Stimulated activated CD4-positive, alpha-beta T cell treated with anti-CD3 and anti-CD28 coated beads, Interleukin-12 subunit alpha, Interleukin-12 subunit beta, amount 100 ng/mL, for 48 hours (primary cell): ENCODE results near the gene CSNK1D.
"Not testable (repeated sequence)": the region's sequence is repeated elsewhere in the genome, so short reads cannot be mapped to it uniquely, and the experiment has no call there.

Source experiments
- DNase-seq, 3 donors: peaks; one replicate each; pipeline ENCODE4 v3.0.0-alpha.2; 2020; ENCODE audit warnings: low read depth in 2 of 3, low spot score in 1 of 3

The CSNK1D gene

DNA sequence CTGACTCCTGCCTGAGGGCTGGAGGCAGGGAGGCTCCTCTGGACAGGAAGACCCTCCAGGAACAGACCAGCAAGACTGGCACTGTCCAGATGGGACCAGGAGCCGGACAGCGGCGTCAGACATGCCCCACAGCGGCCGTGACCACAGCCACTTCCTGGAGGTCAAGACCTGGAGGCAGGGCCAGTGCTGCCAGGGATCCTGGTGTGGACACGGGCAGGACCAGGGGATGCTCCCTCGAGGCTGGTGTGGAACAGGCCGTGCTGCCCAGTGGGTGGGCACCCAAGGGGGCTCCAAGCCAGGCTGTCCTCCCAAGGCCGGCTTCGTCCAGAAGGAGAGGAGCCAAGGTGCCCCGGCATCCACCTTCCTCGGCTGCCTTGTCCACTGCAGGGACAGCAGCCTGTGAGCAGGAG is 56.4 kb downstream of the CSNK1D start:
- DNase-seq: no peak

DNA sequence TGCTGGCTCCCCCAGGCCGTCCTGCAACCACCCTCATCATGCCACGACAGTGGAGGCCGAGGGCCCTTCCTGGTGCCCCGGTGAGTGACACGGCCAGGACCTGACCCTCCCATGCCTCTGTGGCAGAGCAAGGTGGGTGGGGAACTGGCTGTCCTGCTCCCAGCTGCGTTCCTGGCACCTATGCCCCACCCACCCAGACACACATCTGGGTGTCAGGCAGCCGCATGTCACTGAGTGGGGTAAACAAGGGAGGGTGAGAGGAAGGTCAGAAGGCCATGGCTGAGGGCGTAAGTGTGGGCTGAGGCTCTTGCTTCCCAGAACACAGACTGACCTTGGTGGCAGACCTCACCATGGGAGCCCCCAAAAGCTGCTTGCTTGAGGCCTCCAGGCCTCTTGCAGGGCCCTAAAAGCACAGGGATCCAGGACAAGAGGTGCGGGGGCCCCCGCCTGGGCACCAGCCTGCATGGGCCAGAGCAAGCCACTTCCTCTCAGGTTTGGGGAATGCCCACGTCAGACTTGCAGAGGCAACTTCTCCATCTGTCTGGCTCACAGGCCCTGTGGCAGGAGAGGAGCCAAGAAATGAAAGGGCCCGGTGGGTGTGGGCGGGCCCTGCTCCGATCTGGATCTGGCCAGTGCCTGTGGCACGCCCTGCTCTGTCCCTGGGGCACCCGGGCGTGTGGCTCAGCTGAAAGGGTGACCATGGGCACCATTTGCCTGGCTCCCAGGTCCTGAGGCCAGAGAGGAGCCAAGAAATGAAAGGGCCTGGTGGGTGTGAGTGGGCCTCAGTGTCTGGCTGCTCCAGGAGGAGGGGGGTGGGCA is 57.0 kb downstream of the CSNK1D start:
- DNase-seq: no peak

DNA sequence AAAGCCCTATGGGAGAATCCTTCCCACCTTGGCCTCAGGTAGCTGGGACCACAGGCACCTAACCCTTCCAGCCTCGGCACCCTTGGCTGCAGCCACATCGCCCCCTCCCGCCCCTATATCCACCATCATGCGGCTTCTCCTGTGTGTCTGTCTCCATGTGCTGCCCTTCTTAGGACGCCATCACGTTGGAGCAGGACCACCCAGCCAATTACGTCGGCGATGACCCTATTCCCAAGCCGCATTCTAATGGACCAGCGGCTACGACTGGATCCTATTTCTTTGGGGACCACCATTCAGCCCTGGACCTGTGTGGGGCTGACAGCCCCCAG is 57.6 kb downstream of the CSNK1D start:
- no peak for DNase-seq

DNA sequence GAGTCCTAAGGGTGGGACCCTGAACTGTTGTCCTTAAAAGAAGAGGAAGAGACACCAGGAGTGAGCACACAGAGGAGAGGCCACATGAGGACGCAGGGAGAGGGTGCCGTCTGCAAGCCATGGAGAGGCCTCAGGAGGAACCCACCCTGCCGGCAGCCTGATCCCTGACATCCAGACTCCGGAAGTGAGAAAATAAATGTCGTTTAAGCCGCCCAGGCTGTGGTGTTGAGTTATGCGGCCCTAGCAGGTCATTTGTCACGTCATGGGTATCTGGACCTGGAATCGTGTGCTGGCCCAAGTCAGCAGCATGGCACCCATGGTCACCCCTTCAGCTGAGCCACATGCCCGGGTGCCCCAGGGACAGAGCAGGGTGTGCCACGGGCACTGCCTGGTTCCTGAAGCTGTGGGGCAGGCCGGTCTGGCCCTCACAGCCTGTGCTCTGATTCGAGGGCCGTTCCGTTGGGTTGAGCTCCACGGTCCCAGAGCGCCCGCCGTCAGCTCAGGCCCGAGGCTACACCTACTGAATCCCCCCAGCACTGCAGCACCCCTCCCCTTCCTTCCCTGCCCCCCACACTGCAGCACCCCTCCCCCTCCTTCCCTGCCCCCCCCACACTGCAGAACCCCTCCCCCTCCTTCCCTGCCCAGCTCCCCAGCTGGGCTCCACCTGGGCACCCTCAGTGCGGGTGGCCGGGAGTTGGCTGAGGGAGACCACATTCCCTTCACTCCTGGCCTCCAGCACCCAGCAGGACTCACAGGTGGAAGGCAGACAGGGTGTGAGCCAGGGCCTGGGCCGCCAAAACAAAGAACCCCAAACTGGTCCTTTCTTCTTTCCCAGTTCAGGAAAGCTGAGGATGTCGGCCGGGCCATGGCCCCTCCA is 58.2 kb downstream of the CSNK1D start:
- DNase-seq: no peak

DNA sequence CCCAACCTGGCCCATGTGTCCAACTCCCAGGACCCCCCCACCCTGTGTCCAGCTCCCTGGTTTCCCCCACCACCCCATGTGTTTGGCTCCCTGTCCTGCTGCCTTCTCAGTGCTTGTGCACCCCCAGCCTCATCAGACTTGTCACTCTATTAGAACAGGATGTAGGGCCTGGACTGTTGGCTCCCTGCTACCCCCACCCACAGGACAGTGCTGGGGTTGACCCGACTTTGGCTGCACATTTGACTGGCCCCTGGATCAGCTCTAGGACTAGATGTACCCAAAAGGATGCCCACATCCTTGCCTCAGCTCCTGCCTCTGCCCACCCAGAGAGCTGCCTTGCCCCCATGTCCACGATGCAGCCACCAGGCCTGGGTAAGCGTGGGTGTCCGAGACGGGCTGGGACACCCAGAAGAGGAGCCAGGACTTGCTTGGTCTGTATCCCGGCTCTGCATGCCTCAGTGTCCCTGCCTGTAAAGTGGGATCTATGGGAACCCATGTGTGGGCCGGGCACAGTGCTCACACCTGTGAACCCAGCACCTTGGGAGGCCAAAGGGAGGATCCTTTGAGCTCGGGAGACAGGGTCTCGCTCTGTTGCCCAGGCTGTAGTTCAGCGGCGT is 59.4 kb downstream of the CSNK1D start:
- no peak for DNase-seq

DNA sequence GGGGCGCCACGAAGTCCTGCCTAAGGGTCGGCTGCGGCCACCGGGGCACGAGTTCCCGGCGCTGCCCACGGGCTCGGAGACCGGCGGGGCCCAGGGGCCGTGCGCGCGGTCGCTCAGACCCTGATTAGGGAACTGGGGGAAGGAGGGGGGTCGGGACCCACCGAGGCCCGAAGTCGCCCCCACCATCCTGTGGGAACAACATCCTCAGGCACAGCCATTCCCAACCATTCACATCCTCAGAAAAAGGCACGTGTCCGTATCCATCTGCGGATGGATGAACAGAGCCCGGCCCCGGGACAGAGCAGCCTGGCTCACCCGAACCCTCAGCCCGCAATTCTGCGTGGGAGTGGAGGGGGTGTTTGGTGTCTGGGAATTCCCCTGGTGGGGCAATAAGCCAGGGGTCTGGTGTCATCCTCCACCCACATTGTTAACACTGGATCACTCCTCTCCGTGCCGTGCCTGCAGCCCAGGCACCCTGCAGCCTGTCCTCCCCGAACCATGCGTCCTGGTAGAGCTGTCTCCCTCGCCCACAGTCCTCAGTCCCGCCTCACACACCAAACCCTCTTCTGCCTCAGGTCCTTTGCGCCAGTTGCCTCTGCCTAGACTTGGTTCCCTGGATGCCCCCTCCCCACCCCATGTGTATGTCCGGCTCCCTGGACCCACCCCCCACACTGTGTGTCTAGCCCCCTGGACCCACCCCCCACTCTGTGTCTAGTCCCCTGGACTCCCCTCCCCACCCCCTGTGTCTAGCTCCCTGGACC is 60.1 kb downstream of the CSNK1D start:
- no peak for DNase-seq

DNA sequence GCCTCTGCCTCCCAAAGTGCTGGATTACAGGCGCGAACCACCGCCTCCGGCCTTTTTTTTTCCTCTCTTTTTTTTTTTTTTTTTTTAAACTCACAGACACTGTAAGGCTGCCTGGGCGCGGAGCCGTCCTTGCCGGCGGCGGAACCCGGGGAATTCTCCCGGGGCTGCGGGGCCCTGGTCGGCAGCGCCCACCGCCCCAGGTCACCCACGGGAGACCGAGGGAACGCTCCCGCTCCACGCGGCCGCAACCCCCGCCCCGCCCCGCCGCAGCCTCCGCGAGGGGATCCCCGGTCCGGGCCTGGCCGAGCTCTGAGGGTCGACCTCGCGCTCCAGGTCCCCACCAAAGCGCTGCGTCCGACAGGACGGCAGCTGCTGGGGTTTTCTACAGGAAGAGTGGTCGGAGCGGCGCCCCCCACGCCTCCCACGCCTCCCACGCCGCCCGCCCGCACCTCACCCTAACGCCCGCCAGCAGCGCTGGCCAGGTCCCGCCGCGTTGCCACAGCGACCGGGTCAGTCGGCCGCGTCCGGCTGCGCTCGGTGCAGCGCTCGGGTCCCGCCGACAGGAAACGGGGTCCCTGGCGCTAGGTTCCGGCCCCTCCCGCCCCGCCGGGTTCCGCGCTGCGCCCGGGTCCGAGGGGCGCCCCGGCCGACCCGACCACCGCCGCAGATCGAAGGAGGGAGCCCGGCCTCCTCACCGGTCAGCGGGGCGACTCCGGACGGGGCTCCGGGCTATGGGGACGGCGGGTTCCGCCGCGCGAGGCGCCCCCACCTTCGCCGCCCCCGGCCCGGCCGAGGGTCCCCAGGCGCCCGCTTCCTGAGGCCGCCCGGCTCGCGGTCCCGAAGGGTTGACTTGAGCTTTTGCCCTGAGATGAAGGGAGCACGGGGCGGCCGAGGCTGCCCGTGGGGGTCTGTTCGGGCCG is 60.9 kb downstream of the CSNK1D start, which contains the start of gene CCDC57:
Gene CCDC57 (minus strand): TSS at position 512 of the 920 bp plus-strand sequence. CDS start 10,898 bp downstream, outside the sequence.
- DNase-seq: peak in 2 of 3 donors; percentile 58 to 76

DNA sequence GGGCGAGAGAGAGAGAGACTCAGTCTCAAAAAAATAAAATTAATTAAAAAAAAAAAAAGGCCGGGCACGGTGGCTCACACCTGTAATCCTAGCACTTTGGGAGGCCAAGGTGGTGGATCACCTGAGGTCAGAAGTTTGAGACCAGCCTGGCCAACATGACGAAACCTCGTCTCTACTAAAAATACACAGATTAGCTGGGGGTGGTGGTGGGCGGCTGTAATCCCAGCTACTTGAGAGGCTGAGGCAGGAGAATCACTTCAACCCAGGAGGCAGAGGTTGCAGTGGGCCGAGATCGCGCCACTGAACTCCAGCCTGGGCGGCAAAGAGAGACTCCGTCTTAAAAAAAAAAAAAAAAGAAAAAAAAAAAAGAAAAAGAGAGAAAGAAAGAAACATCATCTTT is 62.8 kb downstream of the CSNK1D start:
- not testable (repeated sequence) for DNase-seq

DNA sequence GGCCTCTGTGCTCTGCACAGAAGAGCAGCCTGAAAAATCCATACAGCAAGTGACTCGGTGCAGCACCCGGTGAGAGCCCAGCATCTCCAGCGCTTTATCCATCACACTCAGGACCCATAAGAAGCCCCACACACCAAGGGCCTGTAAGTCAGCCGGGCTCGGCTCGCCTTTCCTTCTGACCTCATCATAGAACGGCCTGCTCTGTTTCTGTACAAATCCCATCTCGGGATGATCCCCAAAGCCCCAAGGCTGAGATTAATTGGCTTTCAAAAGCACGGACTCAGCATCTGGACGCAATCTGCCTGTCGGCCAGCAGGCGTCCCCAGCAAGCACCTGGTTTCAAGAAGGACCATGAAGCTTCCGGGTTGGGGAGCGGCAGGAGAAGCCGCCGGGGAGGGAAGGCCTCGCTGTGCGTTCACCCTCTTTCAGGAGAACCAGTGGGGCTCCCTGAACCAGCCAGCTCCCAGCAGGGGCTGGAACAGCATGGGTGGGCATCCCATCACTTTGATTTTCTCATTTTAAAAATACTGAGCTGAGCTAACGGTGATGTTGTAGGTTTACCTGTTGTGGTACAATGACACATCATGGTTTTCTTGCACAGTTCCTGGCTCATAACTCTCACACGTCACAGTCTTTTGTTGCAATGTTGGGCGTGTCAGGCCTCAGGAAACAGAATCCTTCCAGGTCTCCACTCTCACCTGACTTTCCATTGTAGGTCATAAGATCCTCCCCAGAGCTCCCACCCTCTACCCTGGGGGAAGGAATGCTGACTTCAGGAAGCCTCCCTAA is 67.6 kb downstream of the CSNK1D start:
- peak in 2 of 3 donors; percentile 67 to 75 for DNase-seq

DNA sequence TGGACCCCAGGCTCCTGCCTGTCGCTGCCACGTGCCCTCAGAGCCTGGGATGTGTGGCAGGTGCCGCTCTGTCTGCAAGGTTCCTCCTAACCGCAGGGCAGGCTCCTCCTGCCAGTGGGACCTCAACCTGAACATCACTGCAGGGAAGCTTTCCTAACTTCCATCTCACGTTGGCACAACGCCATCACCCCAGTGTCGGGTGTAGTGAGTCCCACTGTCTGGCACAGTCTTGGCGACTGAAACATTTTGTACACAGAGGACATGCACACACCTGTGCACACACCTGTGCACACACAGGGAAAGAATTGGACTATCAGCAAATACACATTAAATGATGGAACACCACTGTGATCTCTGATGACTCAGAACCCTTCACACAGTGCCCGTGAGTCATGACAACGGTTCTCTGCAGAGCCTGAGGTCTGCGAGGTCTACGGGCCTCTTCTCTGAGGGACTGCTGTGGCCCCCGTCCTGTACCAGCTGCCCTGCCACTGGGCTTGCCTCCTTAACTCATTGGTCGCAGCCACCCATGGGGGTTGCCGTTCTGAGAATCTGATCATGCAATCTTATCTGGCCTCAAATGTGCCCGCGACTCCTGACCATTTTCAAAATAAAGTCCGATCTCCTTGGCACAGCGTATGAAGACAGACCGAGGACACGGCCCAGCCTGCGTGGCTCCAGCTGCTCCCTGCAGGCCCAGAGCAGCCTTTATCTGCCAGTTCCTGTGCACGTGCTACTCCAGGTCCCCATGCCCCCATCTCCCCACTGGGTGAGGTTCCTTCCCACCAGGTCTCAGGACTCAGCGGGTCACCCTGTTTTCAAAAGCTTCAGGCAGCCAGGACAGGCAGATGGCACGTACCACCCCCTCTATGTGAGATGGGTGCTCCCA is 68.4 kb downstream of the CSNK1D start:
- DNase-seq: no peak

DNA sequence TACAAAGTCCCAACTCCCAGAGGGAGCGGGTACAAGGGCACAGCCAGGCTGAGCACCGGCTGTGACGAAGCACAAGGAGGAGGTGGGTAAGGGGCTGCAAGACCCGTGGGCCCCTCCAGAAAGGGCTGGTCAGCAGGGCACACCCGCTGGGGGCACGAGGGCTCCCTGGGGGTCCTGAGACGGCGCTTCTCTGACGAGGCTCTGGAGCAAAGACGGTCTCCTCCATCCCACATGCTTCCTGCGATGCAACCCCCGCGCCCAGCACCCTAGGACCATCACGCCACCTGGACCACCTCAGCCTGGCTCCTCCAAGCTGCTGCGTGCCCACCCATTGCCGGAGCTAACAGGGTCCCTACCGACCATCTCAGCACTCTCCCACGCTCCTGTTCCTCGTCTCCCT is 69.6 kb downstream of the CSNK1D start:
- DNase-seq: no peak

DNA sequence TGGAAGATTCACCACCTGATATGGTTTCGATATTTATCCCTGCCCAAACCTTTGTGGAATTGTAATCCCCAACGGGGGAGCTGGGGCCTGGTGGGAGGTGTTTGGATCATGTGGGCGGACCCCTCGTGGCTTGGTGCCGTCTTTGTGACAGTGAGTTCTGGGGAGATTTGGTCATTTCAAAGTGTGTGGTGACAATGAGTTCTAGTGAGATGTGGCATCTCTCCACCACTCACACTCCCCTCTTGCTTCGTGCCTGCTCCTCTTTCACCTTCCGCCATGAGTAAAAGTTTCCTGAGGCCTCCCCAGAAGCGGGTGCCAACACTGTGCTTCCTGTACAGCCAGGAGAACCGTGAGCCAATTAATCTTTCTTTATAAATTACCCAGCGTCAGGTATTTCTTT is 70.5 kb downstream of the CSNK1D start:
- DNase-seq: no peak

DNA sequence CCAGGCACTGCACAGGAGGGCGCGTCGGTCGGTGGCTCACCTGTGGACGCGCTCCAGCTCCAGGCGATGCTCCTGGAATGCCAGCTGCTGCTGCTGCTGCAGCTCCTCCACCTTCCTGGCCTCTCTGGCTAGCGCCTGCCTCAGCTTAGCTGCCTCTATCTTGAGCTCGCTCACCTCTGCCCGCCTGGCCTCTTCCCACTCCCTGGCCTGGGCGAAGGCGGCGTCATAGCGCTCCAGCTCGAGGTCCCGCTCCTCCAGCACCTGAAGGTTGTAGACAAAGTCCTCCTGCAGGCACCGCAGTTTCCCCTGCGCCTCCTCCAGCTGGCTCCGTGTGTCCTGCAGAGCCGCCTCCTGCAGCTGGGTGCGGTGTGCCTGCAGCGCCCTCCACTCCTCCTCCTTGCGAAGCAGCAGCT is 72.0 kb downstream of the CSNK1D start:
- no peak for DNase-seq

DNA sequence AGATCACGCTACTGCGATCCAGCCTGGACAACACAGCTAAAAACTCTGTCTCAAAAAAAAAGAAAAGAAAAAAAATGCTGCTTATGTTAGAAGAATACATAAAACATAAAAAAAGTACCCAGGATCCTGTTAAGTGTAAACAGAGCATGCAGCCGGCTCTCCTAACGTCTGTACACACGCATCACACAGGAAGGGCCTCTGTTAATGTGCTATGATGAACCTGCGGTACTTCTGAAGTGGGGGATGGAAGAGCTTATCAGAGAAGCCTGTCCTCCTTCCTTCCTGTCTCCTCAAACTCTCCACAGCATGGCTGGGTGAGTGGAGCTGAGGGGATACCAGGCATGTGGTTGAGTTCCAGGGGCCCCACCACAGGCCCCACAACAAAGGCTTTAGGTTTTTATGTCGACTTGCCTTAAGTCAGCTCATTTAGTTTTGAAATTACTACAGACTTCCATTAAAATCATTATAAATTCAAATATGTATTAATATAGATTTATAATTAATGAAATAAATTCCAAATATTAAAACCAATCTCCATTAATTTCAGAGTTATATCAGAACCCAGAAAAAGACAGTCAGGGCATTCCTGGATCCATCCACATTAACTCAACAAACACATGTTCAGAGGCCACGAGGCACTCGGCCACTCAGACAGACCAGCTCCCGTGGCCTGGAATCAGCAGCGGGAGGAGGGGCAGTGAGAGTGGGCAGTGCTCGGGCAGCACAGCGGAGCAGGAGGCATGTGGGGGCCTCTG is 72.6 kb downstream of the CSNK1D start:
- peak in 1 of 3 donors; percentile 63 for DNase-seq

DNA sequence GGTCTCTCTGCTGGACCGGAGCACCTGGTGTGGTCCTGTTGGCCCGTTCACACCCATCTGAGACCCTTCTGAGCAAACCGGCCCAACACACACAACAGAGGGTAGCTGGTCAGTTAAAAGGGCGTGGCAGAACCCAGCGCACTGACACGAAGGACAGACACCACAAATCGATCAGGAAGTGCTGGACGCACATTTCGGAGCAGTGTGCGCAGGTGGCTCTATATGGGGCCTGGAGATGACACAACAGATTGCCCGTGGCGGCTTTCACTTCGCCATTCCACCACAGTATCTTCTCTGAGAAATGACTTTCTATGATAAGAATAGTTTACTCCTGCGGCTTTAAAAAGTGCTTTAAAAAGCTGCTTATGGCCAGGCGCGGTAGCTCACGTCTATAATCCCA is 73.4 kb downstream of the CSNK1D start:
- DNase-seq: no peak

DNA sequence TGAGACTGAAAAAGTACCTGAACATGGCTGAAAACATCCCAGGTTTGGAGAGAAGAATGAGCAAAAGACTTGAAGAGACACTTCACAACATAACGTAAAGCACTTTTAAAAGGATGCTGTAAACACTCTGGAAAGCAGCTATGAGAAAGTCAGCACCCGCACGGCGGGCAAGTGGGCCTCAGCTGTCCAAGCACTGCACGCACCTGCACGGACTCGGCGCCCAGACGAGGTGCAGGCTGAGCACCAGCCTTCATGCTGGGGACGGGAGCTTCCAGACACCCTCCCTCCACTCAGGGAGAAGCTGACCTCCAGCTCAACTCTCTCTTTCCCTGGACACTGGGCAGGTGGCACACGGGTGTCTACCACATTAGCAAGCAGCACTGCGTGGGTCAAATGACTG is 74.0 kb downstream of the CSNK1D start:
- DNase-seq: no peak

DNA sequence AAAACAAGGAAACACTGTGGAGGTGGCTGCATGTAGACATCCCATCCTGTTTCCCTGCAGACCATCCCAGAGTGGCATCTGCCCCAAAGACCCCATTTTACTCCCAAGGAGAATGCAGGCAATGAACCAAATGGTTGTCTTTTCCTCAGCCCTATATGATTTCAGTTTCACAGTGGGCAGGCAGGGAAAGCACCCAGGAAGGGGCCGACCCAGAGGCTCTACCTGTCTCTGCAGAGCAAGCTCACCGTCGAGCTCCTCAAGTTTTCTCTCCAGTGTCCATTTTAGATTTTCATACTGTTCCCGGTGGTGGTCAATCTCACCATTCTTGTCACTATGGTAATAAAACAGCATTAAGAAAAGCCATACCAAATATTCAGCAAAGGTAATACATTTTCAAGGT is 75.4 kb downstream of the CSNK1D start:
- DNase-seq: no peak
